Testis (tissue), 3 donors: Measurements from ENCODE around the gene COL5A1. TPM values are rescaled to one million over a fixed set of nuclear protein-coding genes. Genes with fewer than 3 reads are reported as not detected.

Source experiments
- DNase-seq: peaks from one replicate; pipeline ENCODE4 v3.0.0-alpha.2; 2019
- H3K27ac ChIP-seq, 2 donors: fragments of 200-600 bp; sonication (generic); one replicate each; pipeline ENCODE4 v1.5.1; 2019
- H3K27me3 ChIP-seq: fragments of 200-600 bp; sonication (generic); one replicate; pipeline ENCODE4 v1.5.1; 2019
- H3K36me3 ChIP-seq: fragments of 200-600 bp; sonication (generic); one replicate; pipeline ENCODE4 v1.5.1; 2017; ENCODE audit warnings: low read depth; ENCODE audit errors: missing control alignments
- H3K4me1 ChIP-seq: fragments of 200-600 bp; sonication (generic); one replicate; pipeline ENCODE4 v1.5.1; 2019
- H3K4me3 ChIP-seq, 2 donors: fragments of 200-600 bp; sonication (generic); one replicate each; pipeline ENCODE4 v1.5.1; 2017 to 2019
- H3K9me3 ChIP-seq: fragments of 200-600 bp; sonication (generic); one replicate; pipeline ENCODE4 v1.5.1; 2017
- CTCF ChIP-seq, 3 experiments: fragments of 450-650 bp in 2 of 3; fragments of 200-600 bp in 1 of 3; sonication (generic) in 1 of 3; IDR thresholded peaks; one replicate each; pipeline ENCODE4 v1.5.1; 2016 to 2019; ENCODE audit warnings: antibody characterized with exemption in 3 of 3, mild to moderate bottlenecking in 2 of 3, moderate library complexity in 1 of 3
- POLR2A ChIP-seq: fragments of 450-650 bp; IDR thresholded peaks from one replicate; pipeline ENCODE4 v1.6.1; 2017; ENCODE audit warnings: antibody characterized with exemption, mild to moderate bottlenecking, moderate library complexity
- WGBS, 2 donors: methylation state at CpG; one replicate each; pipeline ENCODE4 v1.1.5; 2018; 5-methylcytosine and 5-hydroxymethylcytosine counted together
- intact Hi-C: fragments of 100-400 bp; cut with DNase I; formaldehyde crosslinking; loops from one replicate; pipeline ENCODE4 v1.15.1; 2023; ENCODE audit warnings: low total_unique reads
- polyA plus RNA-seq: library from polyadenylated mRNA; stranded (reverse); fragments of 350-450 nt; fragmentation: Illumina TruSeq; extraction: RNeasy Lipid Tissue Mini Kit (QIAGEN cat#74804); gene quantifications from one replicate; pipeline ENCODE4 v1.2.3, GENCODE V29; 2014; ENCODE audit warnings: low read depth, low replicate concordance; ENCODE audit not compliant: insufficient read depth
- total RNA-seq, 2 donors: library from RNA; depleted of rRNA; stranded (reverse); fragments of >200 nt; gene quantifications; one replicate each; pipeline ENCODE4 v1.2.3, GENCODE V29; 2016

COL5A1 gene
- total and polyA plus RNA-seq, 3 donors from 2014 or later = 18.5 to 34.3 (median 20.8) TPM

- TF ChIP-seq CTCF (IDR thresholded peaks at IDR 0.05) (no peak), POLR2A (no peak)
- Histone ChIP-seq H3K4me1 (no peaks in the 10 kb centered on the region), H3K9me3 (no peaks in the 10 kb centered on the region), H3K36me3 (no peaks in the 10 kb centered on the region), H3K4me3 (no peak overlapping the region), H3K27me3 (no peaks in the 10 kb centered on the region), H3K27ac (no peak overlapping the region)
- DNase-seq = no peak
- intact Hi-C loops = no loop called here
- 82 to 89% methylated on average over 10 to 14 of the region's 14 CpGs for WGBS, 2 donors
Observed at GRCh38 chr9:134888603-134889190, 247.1 kb downstream of the COL5A1 start.

- H3K9me3 ChIP-seq = no peaks in the 10 kb centered on the region
- intact Hi-C loops = no loop called here
- TF ChIP-seq POLR2A (no peak), CTCF (IDR thresholded peaks at IDR 0.05) (no peak)
- no peaks in the 10 kb centered on the region for H3K4me1 ChIP-seq
- no peaks in the 10 kb centered on the region for H3K27me3 ChIP-seq
- H3K4me3 ChIP-seq = no peak overlapping the region
- no peak for DNase-seq
- H3K27ac ChIP-seq = no peak overlapping the region
- no peaks in the 10 kb centered on the region for H3K36me3 ChIP-seq
- WGBS, 2 donors = 95 to 96% methylated on average over 8 to 10 of the region's 10 CpGs
Observed at GRCh38 chr9:134889386-134890154, 248.0 kb downstream of the COL5A1 start.

- Histone ChIP-seq H3K27ac (no peak overlapping the region), H3K4me1 (no peaks in the 10 kb centered on the region), H3K27me3 (no peaks in the 10 kb centered on the region), H3K4me3 (no peak overlapping the region), H3K9me3 (no peaks in the 10 kb centered on the region), H3K36me3 (no peaks in the 10 kb centered on the region)
- DNase-seq = no peak
- intact Hi-C loops = no loop called here
- TF ChIP-seq POLR2A (no peak), CTCF (IDR thresholded peaks at IDR 0.05) (no peak)
- WGBS, 2 donors = 81 to 92% methylated on average over 5 of the region's 5 CpGs
Observed at GRCh38 chr9:134890155-134890495, 248.5 kb downstream of the COL5A1 start.

- Histone ChIP-seq H3K4me3 (no peak overlapping the region), H3K27me3 (no peaks in the 10 kb centered on the region), H3K9me3 (no peaks in the 10 kb centered on the region), H3K36me3 (no peaks in the 10 kb centered on the region), H3K4me1 (peaks cover 2% of the 10 kb centered on the region), H3K27ac (no peak overlapping the region)
- DNase-seq = no peak
- intact Hi-C loops = no loop called here
- TF ChIP-seq POLR2A (no peak), CTCF (IDR thresholded peaks at IDR 0.05) (no peak)
- 89 to 94% methylated on average over 8 of the region's 8 CpGs for WGBS, 2 donors
Observed at GRCh38 chr9:134891053-134891452, 249.4 kb downstream of the COL5A1 start.

GRCh38 chr9:134891713-134892112 lies 250.1 kb downstream of the COL5A1 start:
- no peak overlapping the region for H3K4me3 ChIP-seq
- no peaks in the 10 kb centered on the region for H3K27me3 ChIP-seq
- H3K36me3 ChIP-seq = no peaks in the 10 kb centered on the region
- intact Hi-C loops = no loop called here
- no peak for DNase-seq
- 71 to 100% methylated on average over 3 to 5 of the region's 5 CpGs for WGBS, 2 donors
- no peak overlapping the region for H3K27ac ChIP-seq
- H3K4me1 ChIP-seq = peaks cover 8% of the 10 kb centered on the region
- TF ChIP-seq POLR2A = no peak
- no peak for TF ChIP-seq CTCF (IDR thresholded peaks at IDR 0.05)
- H3K9me3 ChIP-seq = no peaks in the 10 kb centered on the region
